ENCODE data around the gene KRTAP5-7.

GRCh38 chr11:71505001-71505400, 22.1 kb upstream of the KRTAP5-7 start:
- TF ChIP-seq EP300 (IDR thresholded peaks at IDR 0.05; ENCODE audit: low read depth) (no peak), CTCF (IDR thresholded peaks at IDR 0.05) (no peak)

All from transverse colon (tissue), 3 donors.